GM21526 (cell line): ENCODE data around the gene DDR2.
"Not testable (repeated sequence)": the region's sequence is repeated elsewhere in the genome, so short reads cannot be mapped to it uniquely, and the experiment has no call there.

ENCODE experiments used
- ATAC-seq: cut with Tn5 transposase; IDR thresholded peaks from one replicate; pipeline ENCODE4 v1.9.1; 2021; ENCODE audit warnings: moderate library complexity; ENCODE audit not compliant: unreplicated experiment, low FRiP score

DDR2 gene

DNA sequence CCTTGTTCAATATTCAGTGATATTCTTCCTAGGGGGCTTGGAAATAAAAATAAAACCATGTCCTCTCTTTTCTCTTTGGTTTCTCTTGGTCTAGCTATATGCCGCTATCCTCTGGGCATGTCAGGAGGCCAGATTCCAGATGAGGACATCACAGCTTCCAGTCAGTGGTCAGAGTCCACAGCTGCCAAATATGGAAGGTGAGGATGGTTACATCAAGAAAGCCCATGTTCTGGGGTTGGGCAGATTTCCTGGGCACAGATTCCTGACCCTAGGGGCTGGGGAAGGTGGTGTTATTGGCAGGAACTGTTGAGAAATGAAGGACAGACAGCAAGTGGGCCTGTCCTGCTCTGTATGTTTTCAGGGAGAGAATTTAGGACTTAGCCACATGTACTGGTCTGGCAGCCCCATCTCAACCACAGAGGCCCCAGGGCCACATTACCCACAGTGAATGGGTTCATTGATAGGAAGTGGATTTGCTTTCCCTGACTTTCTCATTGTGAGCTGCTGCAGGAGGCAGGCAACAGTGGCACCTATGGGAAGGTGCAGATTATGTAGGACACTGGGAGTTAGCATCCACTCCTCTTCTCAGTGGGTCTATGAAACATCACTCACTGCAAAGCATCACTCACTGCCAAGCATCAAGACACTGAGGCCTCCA lies 120.9 kb downstream of the DDR2 start:
- ATAC-seq: no peak

DNA sequence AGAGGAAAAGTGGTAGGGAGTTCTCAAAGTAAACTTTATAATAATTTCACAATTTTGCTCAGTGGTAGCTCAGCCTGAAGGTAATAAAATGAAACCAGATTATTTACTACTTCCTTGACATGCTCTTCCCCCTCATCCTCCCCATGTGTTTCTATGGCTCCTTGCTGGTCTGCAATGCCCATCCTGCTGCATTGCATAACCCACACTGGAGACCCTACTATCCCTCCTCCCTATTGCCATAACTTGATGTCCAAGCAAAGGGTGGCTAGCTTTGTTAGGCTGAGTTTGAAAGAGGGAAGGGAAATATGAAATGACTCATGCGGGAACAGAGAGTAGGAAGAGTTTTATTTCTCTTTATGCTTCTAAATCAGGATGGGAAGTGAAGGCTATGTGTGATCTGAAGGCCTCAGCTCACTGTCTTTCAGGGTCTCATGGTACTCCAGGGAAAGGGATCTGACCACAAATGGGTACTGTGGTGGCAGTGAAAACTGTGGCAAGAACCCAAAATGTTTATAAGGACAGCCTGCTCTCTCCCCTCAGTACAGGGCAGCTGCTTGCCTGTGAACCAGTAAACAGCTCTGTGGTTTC lies 121.8 kb downstream of the DDR2 start:
- no peak for ATAC-seq

DNA sequence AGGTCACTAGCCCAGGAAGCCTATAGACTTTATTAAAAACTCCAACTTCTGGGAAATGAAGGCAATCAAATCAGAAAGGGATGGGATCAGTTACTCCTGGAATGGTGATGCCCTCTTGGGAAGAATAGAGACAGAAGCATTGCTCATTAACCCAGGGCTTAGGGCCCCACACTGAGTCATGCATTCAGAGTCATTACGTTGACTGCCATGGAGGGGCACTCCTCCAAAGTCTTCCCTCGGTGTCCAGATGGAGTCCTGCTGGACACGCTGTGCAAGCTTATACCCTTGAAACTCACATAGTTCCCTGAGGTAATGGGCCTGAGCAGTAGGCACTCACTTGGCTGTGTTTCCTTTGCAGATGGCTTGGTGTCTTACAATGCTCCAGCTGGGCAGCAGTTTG lies 123.0 kb downstream of the DDR2 start:
- no peak for ATAC-seq

DNA sequence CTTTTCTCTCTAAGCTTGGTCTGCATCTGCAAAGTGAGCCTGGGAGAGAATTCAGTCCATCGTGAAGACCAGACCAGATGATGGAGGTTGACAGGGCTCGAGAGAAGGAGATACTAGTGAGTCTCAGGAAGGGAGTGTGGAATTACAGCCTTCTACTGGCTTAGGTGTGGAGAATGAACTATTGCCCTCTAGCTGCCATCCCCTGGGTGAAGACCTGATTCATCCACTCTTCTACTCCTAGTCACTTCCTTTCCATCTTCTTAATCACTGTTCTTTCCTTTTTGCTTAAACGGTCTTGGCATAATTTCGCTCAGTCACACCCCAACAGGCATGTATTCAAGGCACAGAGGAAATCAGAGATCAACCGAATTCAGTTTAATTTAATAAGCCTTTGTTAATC lies 124.3 kb downstream of the DDR2 start:
- ATAC-seq: no peak

DNA sequence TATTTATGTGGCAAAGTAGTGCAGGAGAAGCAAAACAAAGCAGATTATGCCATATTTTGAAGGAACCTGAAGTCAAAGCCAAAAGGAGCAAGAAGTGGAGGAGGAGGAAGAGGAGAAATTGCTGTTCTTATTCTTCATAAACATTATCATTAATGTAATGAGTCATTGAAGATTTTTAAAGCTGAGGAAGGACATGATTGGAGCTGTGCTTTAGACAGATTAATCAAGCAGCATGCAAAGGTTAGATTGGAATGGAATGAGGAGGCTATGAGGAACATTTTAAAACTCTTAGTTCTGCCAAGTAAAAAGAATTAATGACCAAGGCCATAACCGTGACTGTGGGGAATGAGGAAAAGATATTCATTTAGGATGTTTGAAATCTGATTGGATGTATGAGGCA lies 125.2 kb downstream of the DDR2 start:
- no peak for ATAC-seq

DNA sequence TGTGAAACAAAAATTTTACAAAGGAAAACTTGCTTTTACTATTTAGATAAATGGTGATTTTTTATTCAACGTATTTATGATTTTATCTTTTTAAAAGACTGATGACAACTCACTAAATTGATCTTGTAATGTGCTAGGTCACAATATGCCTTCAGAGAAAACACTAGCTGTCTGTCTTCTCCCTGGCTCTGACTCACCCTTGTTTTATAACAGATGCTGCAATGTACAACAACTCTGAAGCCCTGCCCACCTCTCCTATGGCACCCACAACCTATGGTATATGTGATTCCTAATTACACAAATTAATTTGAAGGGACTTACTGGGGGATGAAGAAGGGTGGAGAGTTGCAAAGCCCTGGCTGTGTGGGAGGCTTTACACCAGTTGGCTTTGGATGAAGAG lies 133.5 kb downstream of the DDR2 start:
- no peak for ATAC-seq

DNA sequence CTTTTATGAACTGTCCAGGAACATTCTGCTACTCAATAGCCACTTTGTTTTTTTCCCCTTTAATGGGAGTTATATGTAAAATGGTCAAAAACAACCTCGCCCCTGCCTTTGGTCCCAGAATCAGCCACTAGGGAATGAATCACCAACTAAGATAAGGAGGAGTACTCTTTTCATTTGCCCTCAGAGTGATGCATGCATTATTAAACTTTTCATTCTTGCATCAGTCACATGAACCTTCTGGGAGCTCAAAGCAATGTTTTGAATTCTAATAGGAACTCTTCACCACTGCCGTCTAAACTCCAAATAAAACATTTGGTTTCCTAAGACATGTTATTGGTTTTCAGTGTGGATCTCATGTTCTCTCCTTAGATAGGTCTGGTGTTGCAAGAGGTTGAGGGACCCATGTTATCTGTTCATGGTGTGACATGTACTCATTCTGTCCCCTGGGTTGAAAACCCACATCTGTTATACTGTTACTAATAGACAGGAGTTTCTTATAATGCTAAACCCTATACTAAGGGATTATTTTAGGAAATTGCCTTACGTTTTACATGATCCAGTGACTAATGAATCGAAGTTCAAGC lies 140.4 kb downstream of the DDR2 start:
- no peak for ATAC-seq

DNA sequence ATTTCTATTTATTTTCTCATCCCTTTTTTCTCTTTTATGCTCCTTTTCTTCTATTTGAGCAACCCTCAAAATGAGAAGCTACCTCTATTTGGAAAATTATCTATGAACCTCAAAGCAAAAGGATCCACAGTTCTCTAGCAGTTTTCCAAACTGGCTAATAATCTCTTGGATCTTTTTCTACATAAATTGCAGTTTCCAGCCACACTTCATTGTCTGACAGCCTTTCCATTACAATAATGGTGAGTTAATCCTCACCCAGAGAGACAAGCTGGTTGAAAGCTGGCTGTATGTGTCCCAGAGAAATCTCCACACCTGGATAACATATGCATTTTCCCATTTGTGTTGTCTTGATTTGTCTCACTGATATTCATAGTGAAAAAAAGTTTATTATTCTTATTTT lies 141.7 kb downstream of the DDR2 start:
- no peak for ATAC-seq

DNA sequence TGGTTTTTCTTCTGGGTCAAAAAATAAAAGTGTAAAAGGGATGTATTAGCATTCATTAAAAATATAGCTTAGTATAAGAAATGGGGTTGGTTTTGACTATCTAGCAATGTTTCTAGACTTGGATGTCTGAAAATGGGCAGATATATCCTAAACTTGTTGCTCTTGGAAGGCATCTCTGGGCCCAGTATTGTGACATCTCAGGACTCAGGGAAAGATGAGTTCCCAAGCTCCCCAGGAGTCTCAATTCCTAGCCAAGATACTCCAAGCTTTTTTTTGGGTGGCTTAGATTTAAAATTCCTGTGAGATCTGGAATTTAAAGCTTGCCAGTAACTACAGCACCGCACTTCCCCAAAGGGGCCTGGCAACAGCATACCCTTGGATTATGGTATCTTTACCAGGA lies 146.8 kb downstream of the DDR2 start:
- ATAC-seq: no peak

DNA sequence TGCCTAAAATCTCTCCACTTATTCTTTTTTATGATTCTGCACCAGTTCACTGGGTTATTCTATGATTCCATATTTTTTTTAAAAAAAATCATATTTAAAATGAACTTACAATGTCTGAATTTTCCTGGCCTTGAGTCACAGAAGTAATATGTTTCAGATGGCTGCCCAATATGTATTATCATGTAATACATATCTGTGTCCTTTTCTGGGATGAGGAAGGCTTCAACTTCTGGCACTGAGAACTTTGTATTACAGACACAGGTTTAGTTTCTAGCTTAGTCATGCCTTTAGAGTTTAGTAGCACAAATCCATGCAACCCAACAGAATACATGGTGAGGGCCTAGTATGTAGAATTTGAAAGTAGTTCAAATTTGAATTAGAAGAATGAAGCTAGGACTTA lies 150.4 kb downstream of the DDR2 start:
- no peak for ATAC-seq

DNA sequence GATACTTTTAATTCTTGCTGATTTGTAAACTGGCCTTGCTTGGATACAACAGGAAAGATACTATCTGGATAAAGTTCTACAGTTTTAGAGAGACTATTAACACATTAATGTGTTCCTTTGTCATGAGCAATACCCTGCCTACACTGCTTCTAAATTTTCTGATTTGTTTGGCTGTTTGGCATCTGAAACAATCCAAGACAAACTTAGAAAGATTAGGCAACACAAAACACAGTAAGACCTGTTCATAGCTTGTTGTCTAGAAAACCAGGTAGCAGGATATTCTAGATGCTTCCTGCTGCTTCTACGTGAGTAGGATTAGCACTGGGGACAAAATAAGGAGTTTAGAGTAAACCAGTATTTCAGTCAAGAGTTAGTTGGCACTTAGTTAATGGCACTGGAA lies 152.7 kb downstream of the DDR2 start:
- not testable (repeated sequence) for ATAC-seq

DNA sequence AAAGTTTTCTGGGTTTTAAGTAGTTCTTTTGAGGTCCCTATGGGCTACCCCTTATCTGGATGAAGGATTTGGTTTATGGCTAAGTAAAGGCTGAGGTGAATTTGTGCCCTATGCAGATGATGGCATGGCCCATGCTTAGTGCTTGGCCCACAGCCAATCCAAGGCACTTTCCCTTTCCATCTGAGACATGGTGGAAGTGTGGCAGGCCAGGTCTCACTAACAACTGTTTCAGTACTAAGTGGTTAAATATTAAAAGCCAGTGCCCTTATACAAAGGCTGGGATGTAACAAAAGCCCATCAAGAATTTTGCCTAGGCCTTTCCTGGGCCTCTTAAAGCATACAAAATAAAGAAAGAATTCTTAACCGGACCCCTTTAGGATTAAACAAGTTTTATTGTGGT lies 156.5 kb downstream of the DDR2 start:
- ATAC-seq: not testable (repeated sequence)

DNA sequence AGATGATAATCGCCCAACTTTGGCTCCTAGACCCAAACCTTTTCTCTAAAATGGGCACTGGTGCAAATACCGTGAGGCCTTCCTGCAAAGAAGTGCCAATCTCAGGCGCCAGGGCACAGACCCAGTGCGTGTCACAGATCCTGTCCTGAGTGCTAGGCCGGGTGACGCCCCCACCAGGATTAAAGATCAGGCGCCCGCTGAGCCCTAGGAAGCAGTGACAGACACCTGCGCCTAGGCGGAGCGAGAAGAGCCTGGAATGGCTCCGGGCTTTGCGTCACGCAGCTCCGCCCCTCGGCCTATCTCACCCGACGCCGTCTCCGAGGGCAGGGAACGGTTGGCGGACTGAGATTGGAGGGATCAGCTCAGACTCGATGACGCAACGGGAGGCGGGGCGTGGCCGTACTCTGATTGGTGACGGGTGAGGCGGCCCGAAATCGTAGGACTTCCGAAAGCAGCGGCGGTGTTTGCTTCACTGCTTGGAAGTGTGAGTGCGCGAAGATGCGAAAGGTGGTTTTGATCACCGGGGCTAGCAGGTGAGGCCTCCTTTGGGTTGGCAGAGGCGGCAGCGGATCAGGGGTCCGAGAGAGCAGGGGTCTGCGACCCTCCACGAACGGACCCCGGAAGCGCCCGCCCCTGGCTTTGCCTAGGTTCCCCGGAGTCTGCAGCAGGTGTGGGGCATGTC lies 158.2 kb downstream of the DDR2 start, which contains the start of gene HSD17B7:
HSD17B7 (plus strand) TSS at position 400 of the 682 bp plus-strand sequence; CDS start at position 499, 99 bp downstream.
- peak; percentile 100 for ATAC-seq

DNA sequence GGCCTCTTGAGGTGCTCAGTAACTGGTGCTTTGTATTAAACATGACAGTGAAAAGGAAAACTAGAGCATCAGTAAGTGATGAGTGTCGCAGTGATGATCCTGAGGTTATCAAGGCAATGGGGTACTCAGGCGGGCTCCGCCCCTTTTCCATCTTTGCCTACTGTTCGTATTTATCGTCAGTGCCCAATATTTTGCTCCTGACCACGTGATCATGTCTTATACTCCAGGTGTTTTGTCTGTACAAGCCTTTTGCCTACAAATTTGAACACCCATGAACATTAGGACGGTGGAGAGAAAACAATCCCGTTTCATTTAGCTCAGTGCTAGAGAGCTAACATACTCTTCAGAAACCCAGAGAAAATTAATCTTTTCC lies 158.7 kb downstream of the DDR2 start:
- ATAC-seq: not testable (repeated sequence)

DNA sequence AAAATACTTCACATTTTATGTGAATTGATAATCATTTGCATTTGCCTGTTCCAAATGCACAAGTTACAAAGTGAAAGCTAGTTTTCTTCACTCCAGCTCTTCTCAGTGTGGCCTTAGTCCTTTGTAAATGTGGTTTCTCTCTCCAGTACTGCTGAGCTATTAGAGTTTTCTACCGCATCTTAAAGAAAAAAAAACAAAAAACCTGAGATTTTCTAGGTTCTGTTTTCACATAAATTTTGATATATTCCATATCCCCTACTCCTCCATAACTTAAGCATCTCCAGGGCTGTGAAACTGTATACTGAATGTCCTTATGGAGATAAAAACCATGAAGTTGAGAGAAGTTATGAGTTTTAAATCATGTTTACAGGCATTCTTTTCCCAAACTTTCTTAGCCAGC lies 162.0 kb downstream of the DDR2 start:
- ATAC-seq: not testable (repeated sequence)

DNA sequence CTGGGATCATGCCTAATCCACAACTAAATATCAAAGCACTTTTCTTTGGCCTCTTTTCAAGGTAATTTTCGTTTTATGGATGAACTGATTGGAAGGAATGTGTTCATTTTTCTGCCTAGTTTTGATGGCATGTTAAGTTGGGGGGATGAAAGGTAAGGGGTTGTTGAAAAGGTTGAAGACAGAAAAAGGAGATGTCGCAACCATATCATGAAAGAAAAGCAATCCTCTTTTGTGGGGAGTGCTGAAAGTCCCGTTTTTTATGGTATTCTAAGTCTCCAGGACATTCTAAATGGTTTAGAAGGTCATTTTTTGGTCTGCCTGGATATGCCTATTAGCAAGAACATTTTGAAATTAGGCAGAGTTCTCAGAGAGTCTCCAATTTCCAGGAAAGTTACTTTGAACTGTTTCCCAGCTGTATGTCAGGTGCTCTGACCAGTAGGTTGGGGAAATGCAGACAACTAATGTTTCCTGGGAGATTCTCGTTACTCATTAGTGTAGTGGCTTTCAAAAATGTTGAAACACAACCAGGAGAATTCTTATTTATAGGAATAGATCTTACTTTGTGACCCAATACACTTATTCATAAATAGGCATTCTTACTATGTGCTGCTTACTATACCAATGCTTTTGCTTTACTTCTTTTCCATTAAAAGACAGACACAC lies 164.5 kb downstream of the DDR2 start:
- not testable (repeated sequence) for ATAC-seq

DNA sequence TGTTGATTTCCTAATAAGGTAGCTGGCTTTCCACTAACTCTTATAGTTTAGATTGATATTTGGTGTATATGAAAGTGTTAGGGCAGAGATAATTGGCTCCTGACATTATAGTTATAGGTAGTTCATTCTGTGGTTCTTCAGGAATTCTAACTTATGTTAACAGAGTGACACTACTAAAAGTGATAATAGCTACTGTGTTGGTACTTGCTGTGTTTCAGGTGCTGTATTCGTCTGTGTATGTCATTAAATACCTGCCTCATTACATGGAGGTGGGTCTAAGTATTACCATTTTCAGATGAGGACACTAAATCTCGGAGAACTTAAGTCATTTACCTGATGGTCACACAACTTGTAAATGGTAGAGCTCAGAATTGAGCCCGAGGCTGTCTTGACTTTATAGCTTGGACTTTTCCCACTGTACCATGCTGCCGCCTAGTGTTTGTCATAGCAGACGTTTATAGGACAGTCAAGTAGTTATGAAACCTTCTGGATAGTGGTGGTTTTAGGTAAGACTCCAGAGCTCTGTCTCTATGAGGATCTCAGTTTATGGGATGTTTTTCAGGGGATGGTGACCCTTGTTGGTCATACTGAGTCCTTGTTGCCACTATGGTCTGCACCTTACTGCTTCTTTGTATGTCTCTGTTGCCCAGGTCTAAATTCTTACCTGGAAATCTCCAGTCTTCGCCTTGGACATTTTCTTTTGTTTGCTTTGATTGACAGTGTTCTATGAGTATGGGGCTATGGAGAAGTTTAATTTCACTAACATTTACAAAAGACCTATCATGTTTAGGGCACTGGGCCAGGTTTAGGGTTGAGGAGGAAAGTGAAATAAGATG lies 167.9 kb downstream of the DDR2 start:
- ATAC-seq: not testable (repeated sequence)

DNA sequence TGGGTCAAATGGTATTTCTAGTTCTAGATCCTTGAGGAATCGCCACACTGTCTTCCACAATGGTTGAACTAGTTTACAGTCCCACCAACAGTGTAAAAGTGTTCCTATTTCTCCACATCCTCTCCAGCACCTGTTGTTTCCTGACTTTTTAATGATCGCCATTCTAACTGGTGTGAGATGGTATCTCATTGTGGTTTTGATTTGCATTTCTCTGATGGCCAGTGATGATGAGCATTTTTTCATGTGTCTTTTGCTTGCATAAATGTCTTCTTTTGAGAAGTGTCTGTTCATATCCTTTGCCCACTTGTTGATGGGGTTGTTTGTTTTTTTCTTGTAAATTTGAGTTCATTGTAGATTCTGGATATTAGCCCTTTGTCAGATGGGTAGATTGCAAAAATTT lies 175.2 kb downstream of the DDR2 start:
- not testable (repeated sequence) for ATAC-seq

DNA sequence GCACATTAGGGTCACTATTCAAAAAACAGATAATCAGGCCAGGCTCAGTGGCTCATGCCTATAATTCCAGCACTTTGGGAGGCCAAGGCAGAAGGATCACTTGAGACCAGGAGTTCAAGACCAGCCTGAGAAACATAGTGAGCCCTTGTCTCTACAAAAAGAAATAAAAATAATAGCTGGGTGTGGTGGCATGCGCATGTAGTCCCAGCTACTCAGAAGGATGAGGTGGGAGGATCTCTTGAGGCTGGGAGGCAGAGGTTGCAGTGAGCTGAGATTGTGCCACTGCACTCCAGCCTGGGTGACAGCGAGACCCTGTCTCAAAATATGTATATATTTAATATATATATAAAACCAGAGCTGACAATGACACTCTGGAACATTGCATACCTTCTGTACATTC lies 180.1 kb downstream of the DDR2 start:
- not testable (repeated sequence) for ATAC-seq

DNA sequence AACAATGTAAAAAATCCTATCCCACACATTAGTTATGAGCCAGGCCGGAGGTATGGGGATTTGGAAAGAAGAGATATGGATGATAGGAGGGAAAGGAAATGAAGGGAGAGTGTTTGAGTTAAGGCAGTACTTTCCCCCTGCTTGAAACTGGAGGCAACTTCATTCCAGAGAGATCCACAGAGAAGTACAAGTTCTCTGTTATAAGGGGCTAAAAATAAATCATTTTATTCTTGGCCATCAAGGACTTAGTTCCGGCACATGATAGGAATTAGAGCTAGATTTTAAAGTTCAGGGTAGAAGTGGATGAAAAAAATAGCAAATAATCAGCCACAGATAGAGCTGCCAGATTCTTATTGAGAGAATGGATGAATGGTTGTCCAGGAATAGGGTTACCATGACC lies 185.9 kb downstream of the DDR2 start:
- not testable (repeated sequence) for ATAC-seq
